CD4-positive, CD25-positive, alpha-beta regulatory T cell (primary cell): ENCODE measurements around the gene STUM. TPM values are rescaled to one million over a fixed set of nuclear protein-coding genes. Genes with fewer than 3 reads are reported as not detected.
A peak's percentile ranks its signal among the peaks of the same experiment; 100 is the strongest.

Experiments
- ATAC-seq, 2 donors: fragments of 150-1000 bp; cut with Tn5 transposase; one replicate each; pipeline ENCODE4 v1.10.0; 2021; ENCODE audit warnings: low read depth in 2 of 2, moderate number of reproducible peaks in 2 of 2, moderate library complexity in 1 of 2
- DNase-seq, 3 donors: peaks; one replicate each; pipeline versions ENCODE4 v3.0.0 to v3.0.0-alpha.2; 2012 to 2022; ENCODE audit warnings: mixed read lengths in 1 of 3
- H3K27ac ChIP-seq: one replicate; pipeline ENCODE4 v1.7.0; 2013; ENCODE audit warnings: mild to moderate bottlenecking, low read length; ENCODE audit not compliant: insufficient read depth, poor library complexity, severe bottlenecking
- H3K27me3 ChIP-seq: one replicate; pipeline ENCODE4 v1.7.0; 2013; ENCODE audit warnings: low read length; ENCODE audit not compliant: control insufficient read depth, insufficient read depth
- H3K36me3 ChIP-seq: one replicate; pipeline ENCODE4 v1.7.0; 2013; ENCODE audit warnings: mild to moderate bottlenecking, low read length, moderate library complexity; ENCODE audit not compliant: control insufficient read depth, insufficient read depth
- H3K4me1 ChIP-seq: 2 replicates; pipeline ENCODE4 v1.7.0; 2013; ENCODE audit warnings: mild to moderate bottlenecking, low read length; ENCODE audit not compliant: insufficient read depth, control insufficient read depth, poor library complexity, severe bottlenecking
- H3K4me3 ChIP-seq: one replicate; pipeline ENCODE4 v1.7.0; 2013; ENCODE audit warnings: low read depth, mild to moderate bottlenecking, low read length, moderate library complexity
- H3K9me3 ChIP-seq, 2 experiments: 1 replicate in 1 of 2; 2 replicates in 1 of 2; pipeline ENCODE4 v1.7.0; 2013; ENCODE audit warnings: low read length in 2 of 2, mild to moderate bottlenecking in 1 of 2, moderate library complexity in 1 of 2; ENCODE audit not compliant: control insufficient read depth in 2 of 2
- H3K27ac Mint-ChIP-seq, 3 donors: one replicate each; pipeline ENCODE4 v1.8.0; 2020 to 2022; ENCODE audit warnings: mild to moderate bottlenecking in 3 of 3, mixed read lengths in 3 of 3, moderate library complexity in 2 of 3
- H3K27me3 Mint-ChIP-seq: one replicate; pipeline ENCODE4 v1.8.0; 2022; ENCODE audit warnings: mild to moderate bottlenecking, mixed read lengths
- H3K36me3 Mint-ChIP-seq: one replicate; pipeline ENCODE4 v1.8.0; 2020; ENCODE audit warnings: mixed read lengths
- H3K4me1 Mint-ChIP-seq, 4 donors: one replicate each; pipeline ENCODE4 v1.8.0; 2020 to 2022; ENCODE audit warnings: mixed read lengths in 4 of 4, mild to moderate bottlenecking in 1 of 4
- H3K4me3 Mint-ChIP-seq, 4 donors: one replicate each; pipeline ENCODE4 v1.8.0; 2020 to 2022; ENCODE audit warnings: mild to moderate bottlenecking in 4 of 4, mixed read lengths in 4 of 4, moderate library complexity in 3 of 4
- H3K9me3 Mint-ChIP-seq, 7 donors: one replicate each; pipeline ENCODE4 v1.8.0; 2020 to 2022; ENCODE audit warnings: mixed read lengths in 7 of 7, mild to moderate bottlenecking in 3 of 7, moderate library complexity in 2 of 7
- polyA plus RNA-seq, 4 donors: library from polyadenylated mRNA; unstranded; fragments of 300-500 nt; fragmentation: Illumina TruSeq; gene quantifications; one replicate each; pipeline ENCODE4 v1.2.3, GENCODE V29; 2021
- total RNA-seq: library from RNA; stranded (reverse); gene quantifications from one replicate; pipeline ENCODE4 v1.2.3, GENCODE V29; 2022

The STUM gene
- total and polyA plus RNA-seq, 5 donors from 2014 or later, result 0.03 to 0.09 (median 0.06) TPM; not detected in 2

GRCh38 chr1:226642421-226642820, 93.9 kb downstream of the STUM start:
- no peaks in the 10 kb centered on the region for H3K27me3 ChIP-seq

DNA sequence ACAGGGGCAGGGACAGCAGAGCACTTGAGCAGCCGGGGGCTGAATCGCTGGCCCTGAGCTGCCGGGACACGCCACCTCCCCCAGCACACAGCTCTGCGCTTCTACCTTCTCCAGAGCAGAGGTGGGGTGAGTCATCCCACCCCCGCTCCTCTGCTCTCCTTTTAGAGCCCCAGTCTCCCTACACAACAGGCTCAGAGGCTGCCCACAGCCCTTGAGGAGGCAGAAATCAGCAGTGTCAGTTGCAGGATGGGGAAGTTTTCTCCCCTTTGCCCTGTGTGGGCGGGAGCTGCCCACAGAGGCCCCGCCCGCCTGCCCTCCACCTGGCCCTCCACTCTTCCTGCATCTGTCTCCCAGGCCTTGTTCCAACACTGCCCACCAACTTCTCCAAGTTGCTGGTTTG, 94.6 kb downstream of the STUM start:
- Mint-ChIP-seq H3K4me1 (peaks cover 0 to 67% (median 25%) of the 10 kb centered on the region in 4 donors), H3K27ac (peak overlapping the region; percentile 84 to 90 (median 87)), H3K4me3 (peak overlapping the region; percentile 16 to 69 (median 64)), H3K36me3 (peaks cover 15% of the 10 kb centered on the region), H3K9me3 (no peaks in the 10 kb centered on the region), H3K27me3 (no peaks in the 10 kb centered on the region)
- DNase-seq (peak in 2 of 3 donors; percentile 34 to 61), ATAC-seq (peak; percentile 77 to 81)
- no peaks in the 10 kb centered on the region for H3K27me3 ChIP-seq
- H3K4me3 ChIP-seq, result peak overlapping the region; percentile 7
- H3K4me1 ChIP-seq, result peaks cover 49% of the 10 kb centered on the region
- no peaks in the 10 kb centered on the region for H3K9me3 ChIP-seq
- peaks cover 73% of the 10 kb centered on the region for H3K36me3 ChIP-seq
- H3K27ac ChIP-seq, result peak overlapping the region; percentile 74

More at GRCh38 chr1:226642421-226642820, 93.9 kb downstream of the STUM start:
- DNase-seq (no peak), ATAC-seq (no peak)
- Mint-ChIP-seq H3K27me3 (no peaks in the 10 kb centered on the region), H3K27ac (peak overlapping the region; percentile 48 to 87 (median 84)), H3K9me3 (no peaks in the 10 kb centered on the region), H3K4me1 (peaks cover 0 to 65% (median 23%) of the 10 kb centered on the region in 4 donors), H3K36me3 (peaks cover 12% of the 10 kb centered on the region), H3K4me3 (no peak overlapping the region)
- Histone ChIP-seq H3K36me3 (peaks cover 73% of the 10 kb centered on the region), H3K9me3 (no peaks in the 10 kb centered on the region), H3K4me1 (peaks cover 53% of the 10 kb centered on the region), H3K27ac (peak overlapping the region; percentile 74), H3K4me3 (no peak overlapping the region)

- H3K4me3 ChIP-seq, result peak overlapping the region; percentile 7
- H3K36me3 Mint-ChIP-seq, result peaks cover 18% of the 10 kb centered on the region
- H3K9me3 Mint-ChIP-seq, result no peaks in the 10 kb centered on the region
- H3K27ac ChIP-seq, result peak overlapping the region; percentile 74
- peaks cover 49% of the 10 kb centered on the region for H3K4me1 ChIP-seq
- H3K4me3 Mint-ChIP-seq, result peak overlapping the region; percentile 4 to 69 (median 41)
- H3K27me3 Mint-ChIP-seq, result no peaks in the 10 kb centered on the region
- H3K36me3 ChIP-seq, result peaks cover 73% of the 10 kb centered on the region
- H3K27ac Mint-ChIP-seq, result peak overlapping the region; percentile 84 to 97 (median 87)
- H3K27me3 ChIP-seq, result no peaks in the 10 kb centered on the region
- H3K4me1 Mint-ChIP-seq, result peaks cover 0 to 68% (median 27%) of the 10 kb centered on the region in 4 donors
- ATAC-seq (peak; percentile 27 to 47), DNase-seq (peak; percentile 29 to 74 (median 47))
- no peaks in the 10 kb centered on the region for H3K9me3 ChIP-seq
Observed at GRCh38 chr1:226643611-226644540, 95.3 kb downstream of the STUM start.

GRCh38 chr1:226644541-226645176, 96.1 kb downstream of the STUM start:
- peak overlapping the region in 3 of 4 donors; percentile 16 to 83 (median 78) for H3K4me3 Mint-ChIP-seq
- H3K4me1 Mint-ChIP-seq, result peaks cover 0 to 69% (median 31%) of the 10 kb centered on the region in 4 donors
- H3K9me3 Mint-ChIP-seq, result peaks cover 0 to 1% (median 0%) of the 10 kb centered on the region in 7 donors
- Histone ChIP-seq H3K27ac (peak overlapping the region; percentile 74), H3K9me3 (no peaks in the 10 kb centered on the region), H3K36me3 (peaks cover 73% of the 10 kb centered on the region), H3K4me3 (peak overlapping the region; percentile 2), H3K27me3 (no peaks in the 10 kb centered on the region), H3K4me1 (peaks cover 49% of the 10 kb centered on the region)
- H3K27ac Mint-ChIP-seq, result peak overlapping the region; percentile 84 to 97 (median 87)
- no peaks in the 10 kb centered on the region for H3K27me3 Mint-ChIP-seq
- H3K36me3 Mint-ChIP-seq, result peaks cover 21% of the 10 kb centered on the region
- ATAC-seq (no peak), DNase-seq (no peak)

DNA sequence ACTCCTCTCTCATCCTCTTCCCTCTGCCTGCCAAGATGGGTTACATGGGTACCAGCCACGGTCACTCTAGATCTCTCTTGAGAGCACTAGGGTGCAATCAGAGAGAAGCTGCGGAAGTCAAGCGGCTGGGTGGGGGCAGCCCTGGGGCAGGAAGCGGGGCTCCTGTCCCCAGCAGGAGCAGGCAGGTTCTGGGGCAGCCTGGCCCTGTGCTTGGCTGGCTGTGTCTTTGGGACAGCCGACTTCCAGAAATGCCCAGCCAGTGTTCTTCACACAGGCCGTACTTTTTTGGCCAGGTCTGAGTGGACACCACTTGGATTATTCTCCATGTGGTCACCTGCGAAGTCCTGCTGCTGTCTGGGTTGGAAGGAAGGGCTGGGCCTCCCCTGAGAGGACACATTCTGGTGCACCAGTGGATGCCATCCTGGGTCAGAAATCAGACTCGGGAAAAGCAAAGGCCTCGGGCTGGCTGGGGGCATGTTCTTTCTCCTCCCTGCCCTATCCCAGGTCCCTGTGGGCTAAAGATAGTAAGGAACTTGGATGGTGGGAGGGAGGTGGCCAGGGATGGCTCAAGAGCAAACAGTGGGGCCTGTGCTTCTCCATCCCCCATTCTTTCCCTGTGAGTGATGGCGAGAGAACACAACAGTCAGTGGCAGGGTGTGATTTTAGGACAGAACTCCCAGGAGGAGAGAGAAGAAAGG, 96.9 kb downstream of the STUM start:
- DNase-seq (peak in 1 of 3 donors; percentile 69), ATAC-seq (peak; percentile 23 to 47)
- peaks cover 20% of the 10 kb centered on the region for H3K36me3 Mint-ChIP-seq
- Histone ChIP-seq H3K36me3 (peaks cover 65% of the 10 kb centered on the region), H3K4me1 (peaks cover 54% of the 10 kb centered on the region), H3K9me3 (no peaks in the 10 kb centered on the region), H3K27ac (peak overlapping the region; percentile 74), H3K4me3 (peak overlapping the region; percentile 2), H3K27me3 (no peaks in the 10 kb centered on the region)
- H3K27me3 Mint-ChIP-seq, result no peaks in the 10 kb centered on the region
- H3K4me1 Mint-ChIP-seq, result peaks cover 4 to 75% (median 37%) of the 10 kb centered on the region in 4 donors
- H3K4me3 Mint-ChIP-seq, result peak overlapping the region; percentile 5 to 83 (median 47)
- H3K27ac Mint-ChIP-seq, result peak overlapping the region; percentile 68 to 84 (median 83)
- H3K9me3 Mint-ChIP-seq, result peaks cover 0 to 1% (median 0%) of the 10 kb centered on the region in 7 donors

DNA sequence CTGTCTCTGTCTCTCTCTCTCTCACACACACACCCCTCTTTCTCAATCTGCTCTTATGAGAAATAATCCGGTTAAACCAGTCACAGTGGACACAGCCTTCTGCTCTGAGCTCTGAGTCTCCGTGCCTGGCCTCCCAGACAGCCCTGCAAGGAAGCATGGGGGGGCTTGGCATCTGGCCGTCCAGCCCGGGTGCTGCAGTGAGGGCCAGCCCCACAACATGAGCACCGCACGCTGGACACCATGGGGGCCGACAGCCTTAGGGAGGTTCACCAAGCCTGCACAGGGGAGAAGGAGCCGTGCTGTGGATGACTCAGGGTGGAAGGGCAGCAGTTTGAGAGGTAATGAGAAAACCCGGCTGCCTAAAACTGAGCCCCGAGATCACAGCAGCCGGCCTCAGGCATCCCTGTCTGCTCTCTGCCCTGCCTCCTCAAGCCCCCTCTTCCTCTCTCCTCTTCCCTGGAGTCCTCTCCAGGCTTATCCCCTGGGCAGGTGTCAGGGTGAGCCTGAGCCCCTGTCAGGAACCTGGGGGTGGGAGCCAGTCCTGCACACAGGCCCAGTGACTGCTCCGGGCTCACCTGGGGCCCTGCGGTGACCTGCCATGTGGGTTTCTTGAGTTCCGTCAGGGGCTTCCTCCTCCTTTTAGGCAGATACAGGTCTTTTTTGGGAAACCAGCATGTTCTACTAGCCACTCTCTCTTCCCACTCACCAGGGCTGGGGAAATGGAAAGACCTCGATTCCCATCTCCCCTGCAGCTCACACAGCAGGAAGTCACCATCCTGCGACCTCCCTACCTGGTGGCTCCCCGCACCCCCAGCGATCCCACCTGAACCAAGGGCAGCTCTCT, 97.7 kb downstream of the STUM start:
- no peaks in the 10 kb centered on the region for H3K27me3 Mint-ChIP-seq
- peak overlapping the region in 2 of 4 donors; percentile 17 to 52 for H3K4me3 Mint-ChIP-seq
- peaks cover 18% of the 10 kb centered on the region for H3K36me3 Mint-ChIP-seq
- Histone ChIP-seq H3K4me1 (peaks cover 58% of the 10 kb centered on the region), H3K36me3 (peaks cover 58% of the 10 kb centered on the region), H3K4me3 (no peak overlapping the region), H3K27ac (peak overlapping the region; percentile 74), H3K27me3 (no peaks in the 10 kb centered on the region), H3K9me3 (no peaks in the 10 kb centered on the region)
- peak overlapping the region; percentile 56 to 76 (median 68) for H3K27ac Mint-ChIP-seq
- ATAC-seq (no peak), DNase-seq (no peak)
- H3K9me3 Mint-ChIP-seq, result peaks cover 0 to 1% (median 0%) of the 10 kb centered on the region in 7 donors
- H3K4me1 Mint-ChIP-seq, result peaks cover 4 to 83% (median 43%) of the 10 kb centered on the region in 4 donors
